Measurements from ENCODE around the gene LGR4.

Gene LGR4

DNA sequence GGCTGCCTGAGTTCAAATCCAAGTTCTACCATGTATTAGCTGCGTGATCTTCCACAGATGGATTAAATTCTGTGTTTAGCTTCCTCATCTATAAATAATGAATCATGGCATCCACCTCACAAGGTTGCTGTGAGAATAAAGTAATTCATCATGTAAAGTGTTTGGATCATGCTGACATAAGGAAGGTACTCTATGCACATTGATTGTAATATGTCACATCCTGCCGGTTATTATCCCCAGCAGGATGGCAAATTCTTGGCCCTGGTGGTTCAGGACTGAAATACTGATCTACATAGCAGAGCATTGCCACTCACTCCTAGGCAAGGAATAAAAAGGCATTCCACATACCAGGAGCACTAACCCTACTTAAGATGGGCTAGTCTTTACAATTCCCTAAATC is 40.8 kb downstream of the LGR4 start:
- H3K4me3 Mint-ChIP-seq: no peak overlapping the region
- H3K27ac Mint-ChIP-seq: no peak overlapping the region
- ATAC-seq (no peak), DNase-seq (ENCODE audit: low spot score in 2 of 2) (no peak)
- H3K4me1 Mint-ChIP-seq: no peaks in the 10 kb centered on the region
- no peaks in the 10 kb centered on the region for H3K36me3 Mint-ChIP-seq
- H3K9me3 Mint-ChIP-seq: no peaks in the 10 kb centered on the region

DNA sequence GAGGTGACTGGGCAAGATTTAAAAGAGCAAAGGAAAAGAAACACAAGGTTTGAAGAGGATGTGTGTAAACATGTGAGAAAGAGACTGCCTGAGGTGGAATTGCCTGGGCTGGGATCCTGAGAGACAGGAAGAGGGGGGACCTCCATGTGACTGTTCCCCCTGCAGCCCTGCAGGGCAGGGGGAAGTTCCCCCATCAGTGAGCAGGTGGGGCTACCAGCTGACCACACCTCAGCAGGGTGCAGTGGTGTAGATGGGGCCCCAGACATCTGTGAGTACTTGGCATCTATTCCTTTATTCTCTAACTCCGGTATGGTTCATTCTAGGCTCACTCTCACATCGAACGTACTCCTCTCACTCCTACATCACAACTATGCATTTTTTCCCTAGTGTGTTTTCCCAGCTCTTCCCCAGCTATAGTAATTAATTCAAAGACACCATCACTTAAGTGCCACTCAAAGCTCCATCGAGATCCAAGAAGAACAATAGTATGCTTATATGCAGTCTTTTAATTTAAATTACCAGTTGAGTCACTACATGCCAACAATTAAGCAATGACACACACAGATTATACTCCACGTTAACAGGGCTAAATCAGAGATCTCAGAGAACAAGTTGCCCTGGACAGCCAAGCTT is 42.7 kb downstream of the LGR4 start:
- Mint-ChIP-seq H3K4me1 (no peaks in the 10 kb centered on the region), H3K27ac (no peak overlapping the region), H3K36me3 (no peaks in the 10 kb centered on the region), H3K4me3 (no peak overlapping the region), H3K9me3 (no peaks in the 10 kb centered on the region)
- DNase-seq (ENCODE audit: low spot score in 2 of 2) (no peak), ATAC-seq (no peak)

GRCh38 chr11:27427183-27427980 is 45.2 kb downstream of the LGR4 start:
- H3K27ac Mint-ChIP-seq: no peak overlapping the region
- no peak for ATAC-seq
- no peaks in the 10 kb centered on the region for H3K4me1 Mint-ChIP-seq

GRCh38 chr11:27425814-27426213 is 46.8 kb downstream of the LGR4 start:
- Mint-ChIP-seq H3K4me1 (no peaks in the 10 kb centered on the region), H3K9me3 (no peaks in the 10 kb centered on the region), H3K27ac (no peak overlapping the region), H3K36me3 (no peaks in the 10 kb centered on the region), H3K4me3 (no peak overlapping the region)
- no peak for DNase-seq (ENCODE audit: low spot score in 2 of 2)
- no peak for ATAC-seq

More at GRCh38 chr11:27427183-27427980, 45.2 kb downstream of the LGR4 start:
- Mint-ChIP-seq H3K4me3 (no peak overlapping the region), H3K9me3 (no peaks in the 10 kb centered on the region), H3K36me3 (no peaks in the 10 kb centered on the region)
- no peak for DNase-seq (ENCODE audit: low spot score in 2 of 2)

GRCh38 chr11:27423125-27423524 is 49.5 kb downstream of the LGR4 start:
- Mint-ChIP-seq H3K27ac (no peak overlapping the region), H3K9me3 (no peaks in the 10 kb centered on the region), H3K36me3 (no peaks in the 10 kb centered on the region), H3K4me3 (no peak overlapping the region), H3K4me1 (no peaks in the 10 kb centered on the region)
- DNase-seq (ENCODE audit: low spot score in 2 of 2): no peak
- ATAC-seq: no peak

- no peaks in the 10 kb centered on the region for H3K4me1 Mint-ChIP-seq
- no peak for DNase-seq (ENCODE audit: low spot score in 2 of 2)
- no peaks in the 10 kb centered on the region for H3K9me3 Mint-ChIP-seq
- no peak overlapping the region for H3K4me3 Mint-ChIP-seq
- no peaks in the 10 kb centered on the region for H3K36me3 Mint-ChIP-seq
- no peak overlapping the region for H3K27ac Mint-ChIP-seq
- no peak for ATAC-seq
Observed at GRCh38 chr11:27421819-27422494, 50.6 kb downstream of the LGR4 start.

DNA sequence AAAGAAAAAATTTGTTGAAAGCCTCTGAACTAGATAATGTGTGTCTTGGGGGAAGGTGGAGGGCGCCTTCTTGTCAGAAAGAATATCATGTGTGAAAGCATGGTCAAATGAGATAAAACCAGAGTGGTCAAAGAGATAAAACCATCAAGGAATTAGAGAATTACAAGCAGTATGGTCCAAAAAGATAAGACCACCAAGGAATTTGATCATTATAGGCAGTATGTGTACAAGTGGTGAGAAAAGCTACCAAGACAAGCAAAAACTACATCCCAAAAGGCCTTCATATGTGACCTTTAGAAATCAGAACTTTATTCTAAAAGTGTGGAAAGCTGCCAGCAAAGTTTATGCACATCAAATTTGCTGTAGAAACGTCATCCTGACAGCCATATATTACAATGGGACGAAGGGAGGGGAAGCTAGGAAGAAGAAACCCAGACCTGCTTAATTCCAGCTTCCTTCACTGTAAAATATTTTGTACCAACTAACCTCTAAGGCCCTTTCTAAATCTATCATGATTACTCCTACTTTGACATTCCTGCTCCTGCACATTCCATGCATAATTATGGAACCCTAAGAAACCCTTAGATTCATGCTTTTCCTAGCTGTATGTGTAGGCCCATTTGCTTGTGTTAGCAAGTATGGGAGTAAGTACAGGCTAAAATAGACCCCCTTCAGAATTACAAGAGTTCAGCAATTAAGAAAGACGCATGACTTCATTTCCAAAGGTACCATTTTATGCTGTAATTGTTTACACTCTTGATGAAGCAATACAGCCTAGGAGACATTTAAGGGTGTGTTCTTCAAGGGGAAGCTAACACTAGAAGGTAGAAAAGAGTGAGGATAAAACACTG is 51.6 kb downstream of the LGR4 start:
- no peaks in the 10 kb centered on the region for H3K4me1 Mint-ChIP-seq
- no peaks in the 10 kb centered on the region for H3K36me3 Mint-ChIP-seq
- ATAC-seq (no peak), DNase-seq (ENCODE audit: low spot score in 2 of 2) (no peak)
- no peak overlapping the region for H3K27ac Mint-ChIP-seq
- no peak overlapping the region for H3K4me3 Mint-ChIP-seq
- H3K9me3 Mint-ChIP-seq: no peaks in the 10 kb centered on the region

GRCh38 chr11:27420217-27420616 is 52.4 kb downstream of the LGR4 start:
- Mint-ChIP-seq H3K9me3 (no peaks in the 10 kb centered on the region), H3K4me3 (no peak overlapping the region), H3K4me1 (no peaks in the 10 kb centered on the region), H3K36me3 (no peaks in the 10 kb centered on the region), H3K27ac (no peak overlapping the region)
- no peak for DNase-seq (ENCODE audit: low spot score in 2 of 2)
- ATAC-seq: no peak

DNA sequence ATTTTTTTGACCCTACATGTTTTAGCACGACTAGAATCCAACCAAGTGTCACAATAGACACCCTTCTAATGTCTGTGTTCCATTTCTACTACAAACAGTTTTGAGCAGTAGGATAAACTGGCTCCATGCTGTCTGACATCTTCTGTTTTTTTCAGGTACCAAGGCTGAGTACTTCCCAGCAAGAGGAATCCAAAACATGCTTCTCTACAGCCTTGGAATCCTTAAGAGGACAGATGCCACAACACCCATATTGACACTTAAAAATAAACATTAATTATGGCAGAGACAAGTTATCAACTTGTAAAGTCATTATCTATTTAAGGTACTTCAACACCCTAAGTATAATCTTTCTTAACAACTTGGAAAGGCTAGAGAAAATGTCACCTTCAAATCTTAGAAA is 54.2 kb downstream of the LGR4 start:
- Mint-ChIP-seq H3K9me3 (no peaks in the 10 kb centered on the region), H3K4me3 (no peak overlapping the region), H3K36me3 (no peaks in the 10 kb centered on the region), H3K27ac (no peak overlapping the region), H3K4me1 (no peaks in the 10 kb centered on the region)
- DNase-seq (ENCODE audit: low spot score in 2 of 2) (no peak), ATAC-seq (no peak)

DNA sequence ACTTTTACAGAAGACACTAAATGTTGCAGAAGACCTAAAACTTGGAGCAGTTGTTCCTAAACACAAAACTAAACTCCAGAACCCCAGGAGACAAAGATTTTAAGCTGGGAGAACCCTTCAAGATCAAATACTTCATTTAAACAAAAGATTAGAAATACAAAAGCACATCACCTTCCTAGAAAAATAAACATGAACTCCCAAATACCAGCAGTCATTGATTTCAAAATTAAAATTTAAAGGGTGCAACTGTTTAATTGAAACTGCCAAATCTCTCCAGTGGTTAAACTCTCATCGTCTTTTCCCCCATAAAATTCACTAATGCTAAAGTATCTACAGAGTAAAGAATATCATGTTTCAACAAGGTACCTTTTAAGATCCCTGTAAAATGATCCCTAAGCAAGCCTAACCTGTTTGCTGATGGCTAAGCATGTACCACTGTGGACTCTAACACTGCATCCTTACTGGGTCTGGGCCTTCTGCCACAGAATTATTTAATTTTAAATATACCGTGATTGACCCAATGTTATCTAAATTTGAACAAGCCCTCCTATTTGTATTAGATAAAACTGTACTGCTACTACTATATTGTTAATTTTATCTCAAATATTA is 55.9 kb downstream of the LGR4 start:
- ATAC-seq (no peak), DNase-seq (ENCODE audit: low spot score in 2 of 2) (no peak)
- H3K27ac Mint-ChIP-seq: no peak overlapping the region
- H3K9me3 Mint-ChIP-seq: no peaks in the 10 kb centered on the region
- no peaks in the 10 kb centered on the region for H3K4me1 Mint-ChIP-seq
- H3K4me3 Mint-ChIP-seq: no peak overlapping the region
- no peaks in the 10 kb centered on the region for H3K36me3 Mint-ChIP-seq

GRCh38 chr11:27414644-27415043 is 57.9 kb downstream of the LGR4 start:
- Mint-ChIP-seq H3K36me3 (no peaks in the 10 kb centered on the region), H3K4me1 (no peaks in the 10 kb centered on the region), H3K9me3 (no peaks in the 10 kb centered on the region), H3K4me3 (no peak overlapping the region), H3K27ac (no peak overlapping the region)
- ATAC-seq (no peak), DNase-seq (ENCODE audit: low spot score in 2 of 2) (no peak)

- ATAC-seq: no peak
- H3K36me3 Mint-ChIP-seq: no peaks in the 10 kb centered on the region
- no peak overlapping the region for H3K27ac Mint-ChIP-seq
- DNase-seq (ENCODE audit: low spot score in 2 of 2): no peak
- no peaks in the 10 kb centered on the region for H3K4me1 Mint-ChIP-seq
- H3K4me3 Mint-ChIP-seq: no peak overlapping the region
- no peaks in the 10 kb centered on the region for H3K9me3 Mint-ChIP-seq
Observed at GRCh38 chr11:27413218-27413617, 59.4 kb downstream of the LGR4 start.

GRCh38 chr11:27412192-27412691 is 60.3 kb downstream of the LGR4 start:
- DNase-seq (ENCODE audit: low spot score in 2 of 2) (no peak), ATAC-seq (no peak)
- H3K4me1 Mint-ChIP-seq: no peaks in the 10 kb centered on the region
- H3K9me3 Mint-ChIP-seq: no peaks in the 10 kb centered on the region
- H3K36me3 Mint-ChIP-seq: no peaks in the 10 kb centered on the region
- no peak overlapping the region for H3K4me3 Mint-ChIP-seq
- H3K27ac Mint-ChIP-seq: no peak overlapping the region

DNA sequence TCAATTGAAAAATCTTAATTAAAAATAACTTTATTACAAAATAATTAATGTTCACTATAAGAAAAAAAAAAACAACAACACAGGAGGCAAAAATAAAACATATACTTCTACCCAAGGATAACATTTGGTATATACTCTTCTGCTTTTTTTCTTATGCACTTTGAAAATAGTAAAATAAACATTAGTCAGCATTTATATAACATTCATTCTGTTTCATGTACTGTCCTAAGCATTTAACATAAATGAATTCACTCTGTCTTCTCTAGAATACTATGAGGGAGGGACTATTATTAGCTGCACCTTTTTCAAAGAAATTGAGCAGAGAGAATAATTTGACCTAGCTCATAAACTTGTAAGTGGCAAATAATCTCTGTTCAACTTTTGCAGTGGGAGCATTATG is 61.3 kb downstream of the LGR4 start:
- Mint-ChIP-seq H3K4me3 (no peak overlapping the region), H3K36me3 (no peaks in the 10 kb centered on the region), H3K4me1 (no peaks in the 10 kb centered on the region), H3K27ac (no peak overlapping the region), H3K9me3 (no peaks in the 10 kb centered on the region)
- no peak for DNase-seq (ENCODE audit: low spot score in 2 of 2)
- no peak for ATAC-seq

GRCh38 chr11:27410272-27410671 is 62.3 kb downstream of the LGR4 start:
- no peaks in the 10 kb centered on the region for H3K4me1 Mint-ChIP-seq
- no peak for DNase-seq (ENCODE audit: low spot score in 2 of 2)
- no peaks in the 10 kb centered on the region for H3K9me3 Mint-ChIP-seq
- no peak for ATAC-seq
- H3K36me3 Mint-ChIP-seq: no peaks in the 10 kb centered on the region
- no peak overlapping the region for H3K27ac Mint-ChIP-seq
- no peak overlapping the region for H3K4me3 Mint-ChIP-seq

Data from stimulated activated effector memory CD8-positive, alpha-beta T cell treated with anti-CD3 and anti-CD28 coated beads, Interleukin-12 subunit alpha, Interleukin-12 subunit beta, amount 100 ng/mL, for 72 hours (primary cell).